Neural cell (in vitro differentiated cells): ENCODE data around the gene CCL1. TPM values are rescaled to one million over a fixed set of nuclear protein-coding genes. Genes with fewer than 3 reads are reported as not detected.

ENCODE experiments used
- H2AFZ ChIP-seq: fragments of 200-600, 300-800 bp; sonication (generic), shearing (Covaris generic); 2 replicates; pipeline ENCODE4 v1.6.0; 2014; ENCODE audit warnings: low read depth, mild to moderate bottlenecking, antibody characterized with exemption, low read length, moderate library complexity
- H3F3A ChIP-seq: fragments of 200-600 bp; shearing (Covaris generic); 2 replicates; pipeline ENCODE4 v1.6.1; 2016; ENCODE audit warnings: mild to moderate bottlenecking, moderate library complexity, mixed read lengths, antibody characterized with exemption, low read length; ENCODE audit not compliant: insufficient read depth, poor library complexity, severe bottlenecking
- H3K27ac ChIP-seq: fragments of 200-600, 300-800 bp; sonication (generic), shearing (Covaris generic); 2 replicates; pipeline ENCODE4 v1.5.1; 2014; ENCODE audit warnings: mild to moderate bottlenecking, low read length, moderate library complexity
- H3K27me3 ChIP-seq: fragments of 300-800, 200-600 bp; sonication (generic), shearing (Covaris generic); 2 replicates; pipeline ENCODE4 v1.6.0; 2014; ENCODE audit warnings: mild to moderate bottlenecking, low read depth, low read length, moderate library complexity; ENCODE audit not compliant: insufficient read depth
- H3K36me3 ChIP-seq: fragments of 300-800, 200-600 bp; sonication (generic), shearing (Covaris generic); 2 replicates; pipeline ENCODE4 v1.5.1; 2014; ENCODE audit warnings: mild to moderate bottlenecking, antibody characterized with exemption, low read length, moderate library complexity; ENCODE audit not compliant: insufficient read depth
- H3K4me2 ChIP-seq: fragments of 300-800, 200-600 bp; sonication (generic), shearing (Covaris generic); 2 replicates; pipeline ENCODE4 v1.6.0; 2014; ENCODE audit warnings: mild to moderate bottlenecking, low read length
- H3K4me3 ChIP-seq: fragments of 300-800, 200-600 bp; sonication (generic), shearing (Covaris generic); 2 replicates; pipeline ENCODE4 v1.5.1; 2014; ENCODE audit warnings: mild to moderate bottlenecking, low read length, moderate library complexity
- H3K79me2 ChIP-seq: fragments of 200-600 bp; shearing (Covaris generic); replicated peaks from 2 replicates; pipeline ENCODE4 v1.6.0; 2014; ENCODE audit warnings: mild to moderate bottlenecking, low read length, moderate library complexity; ENCODE audit not compliant: insufficient read depth
- H3K9ac ChIP-seq: fragments of 300-800, 200-600 bp; sonication (generic), shearing (Covaris generic); 2 replicates; pipeline ENCODE4 v1.6.1; 2016; ENCODE audit warnings: mild to moderate bottlenecking, low read length, mixed read lengths
- H3K9me2 ChIP-seq: fragments of 200-600 bp; shearing (Covaris generic); 2 replicates; pipeline ENCODE4 v1.6.1; 2016; ENCODE audit warnings: mild to moderate bottlenecking, low read length, mixed read lengths; ENCODE audit not compliant: insufficient read depth
- H3K9me3 ChIP-seq: fragments of 200-600, 300-800 bp; sonication (generic), shearing (Covaris generic); 2 replicates; pipeline ENCODE4 v1.6.1; 2016; ENCODE audit warnings: mild to moderate bottlenecking, mixed run types, low read length, moderate library complexity, mixed read lengths
- H4K20me1 ChIP-seq: fragments of 200-600 bp; shearing (Covaris generic); 2 replicates; pipeline ENCODE4 v1.6.1; 2016; ENCODE audit warnings: mild to moderate bottlenecking, mixed run types; ENCODE audit not compliant: insufficient read depth
- CTCF ChIP-seq: fragments of 450-650 bp; IDR thresholded peaks from 2 replicates; pipeline ENCODE4 v1.5.1; 2014; ENCODE audit warnings: antibody characterized with exemption, mild to moderate bottlenecking, moderate library complexity; ENCODE audit not compliant: poor library complexity, severe bottlenecking
- EP300 ChIP-seq: fragments of 450-650 bp; conservative IDR thresholded peaks from 2 replicates; pipeline ENCODE4 v1.6.1; 2014; ENCODE audit warnings: antibody characterized with exemption, mild to moderate bottlenecking, moderate library complexity; ENCODE audit not compliant: poor library complexity, severe bottlenecking
- EZH2 ChIP-seq: fragments of 200-600, 300-800 bp; shearing (Covaris generic), sonication (generic); IDR thresholded peaks from 2 replicates; pipeline ENCODE4 v1.6.1; 2014; ENCODE audit warnings: antibody characterized with exemption, low read length, borderline replicate concordance, mild to moderate bottlenecking; ENCODE audit not compliant: insufficient read depth, poor library complexity, severe bottlenecking
- MXI1 ChIP-seq: fragments of 450-650 bp; conservative IDR thresholded peaks from 2 replicates; pipeline ENCODE4 v1.6.1; 2014; ENCODE audit warnings: antibody characterized with exemption, mild to moderate bottlenecking; ENCODE audit not compliant: poor library complexity, severe bottlenecking
- POLR2AphosphoS5 ChIP-seq: IDR thresholded peaks from 2 replicates; pipeline ENCODE4 v1.6.1; 2012
- RAD21 ChIP-seq: fragments of 450-650 bp; conservative IDR thresholded peaks from 2 replicates; pipeline ENCODE4 v1.6.1; 2014; ENCODE audit warnings: antibody characterized with exemption, mild to moderate bottlenecking, moderate library complexity
- REST ChIP-seq: IDR thresholded peaks from 2 replicates; pipeline ENCODE4 v1.6.1; 2012; ENCODE audit warnings: borderline replicate concordance
- SMC3 ChIP-seq: fragments of 450-650 bp; conservative IDR thresholded peaks from 2 replicates; pipeline ENCODE4 v1.6.1; 2014; ENCODE audit warnings: antibody characterized with exemption, mild to moderate bottlenecking, moderate library complexity; ENCODE audit not compliant: poor library complexity
- TAF1 ChIP-seq: IDR thresholded peaks from 2 replicates; pipeline ENCODE4 v1.6.1; 2012; ENCODE audit warnings: low read depth
- polyA plus RNA-seq: library from polyadenylated mRNA; depleted of rRNA; stranded (reverse); fragments of >200 nt; gene quantifications from 2 replicates; pipeline ENCODE4 v1.2.3, GENCODE V29; 2014

CCL1 gene
- polyA plus RNA-seq, 1 donor from 2014 or later: not detected

- TF ChIP-seq POLR2AphosphoS5 (no peak), EP300 (no peak), SMC3 (peak; percentile 100), TAF1 (no peak), MXI1 (peak; percentile 32), REST (peak; percentile 41), EZH2 (no peak), RAD21 (peak; percentile 100), CTCF (peak; percentile 100)
- Histone ChIP-seq H3K4me3 (peak overlapping the region; percentile 22), H3K9ac (no peak overlapping the region), H3K27ac (no peak overlapping the region), H3K4me2 (no peak overlapping the region), H3K27me3 (no peaks in the 10 kb centered on the region), H4K20me1 (no peaks in the 10 kb centered on the region), H3K9me3 (no peaks in the 10 kb centered on the region), H3K9me2 (no peaks in the 10 kb centered on the region), H3F3A (no peaks in the 10 kb centered on the region), H3K36me3 (no peaks in the 10 kb centered on the region), H2AFZ (no peak overlapping the region), H3K79me2 (no peaks in the 10 kb centered on the region)
Measured at GRCh38 chr17:34361478-34362061, 1.5 kb downstream of the CCL1 start.

- H3K27ac ChIP-seq: no peak overlapping the region
- no peaks in the 10 kb centered on the region for H3K9me2 ChIP-seq
- H3K27me3 ChIP-seq: no peaks in the 10 kb centered on the region
- H3K9me3 ChIP-seq: no peaks in the 10 kb centered on the region
- H4K20me1 ChIP-seq: no peaks in the 10 kb centered on the region
- H3K4me3 ChIP-seq: no peak overlapping the region
- H3F3A ChIP-seq: no peaks in the 10 kb centered on the region
- TF ChIP-seq RAD21 (no peak), TAF1 (no peak), EZH2 (no peak), EP300 (no peak), CTCF (no peak), MXI1 (no peak), REST (no peak), SMC3 (no peak), POLR2AphosphoS5 (no peak)
- H3K4me2 ChIP-seq: no peak overlapping the region
- H3K36me3 ChIP-seq: no peaks in the 10 kb centered on the region
- no peak overlapping the region for H3K9ac ChIP-seq
- H3K79me2 ChIP-seq: no peaks in the 10 kb centered on the region
- H2AFZ ChIP-seq: no peak overlapping the region
Measured at GRCh38 chr17:34360601-34361270, 2.3 kb downstream of the CCL1 start.
